Epidermal melanocyte (primary cell): ENCODE data around the gene RERE.
A peak's percentile ranks its signal among the peaks of the same experiment; 100 is the strongest.
"Not testable (repeated sequence)": the region's sequence is repeated elsewhere in the genome, so short reads cannot be mapped to it uniquely, and the experiment has no call there.

Experiments
- DNase-seq: peaks from one replicate; pipeline ENCODE4 v3.0.0; 2011; ENCODE audit warnings: low spot score; ENCODE audit not compliant: insufficient read length

RERE gene

DNA sequence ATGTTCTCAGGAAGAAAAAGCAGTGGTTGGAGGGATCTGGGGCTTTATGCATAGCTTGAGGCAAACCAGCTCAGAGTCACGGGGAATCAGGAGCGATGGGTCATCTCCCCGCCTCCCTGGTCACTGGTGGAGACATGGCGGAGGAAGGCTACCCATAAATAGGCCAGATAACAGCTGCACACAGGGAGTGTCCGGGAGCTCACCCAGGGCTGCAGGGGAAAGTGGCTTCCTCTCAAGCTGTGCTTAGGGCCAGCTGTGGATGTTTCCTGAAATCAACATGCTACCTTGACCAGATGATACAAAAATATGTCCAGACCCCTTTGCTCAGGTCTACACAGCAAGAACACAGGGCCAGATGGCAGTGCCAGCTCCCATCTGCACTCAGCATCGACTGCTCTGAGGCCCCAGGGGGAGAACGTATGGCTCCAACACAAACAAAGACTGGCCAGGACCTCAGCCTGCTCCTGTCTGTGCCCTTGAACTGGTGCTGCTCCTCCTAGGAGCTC lies 27.1 kb upstream of the RERE start:
- DNase-seq = peak; percentile 63

DNA sequence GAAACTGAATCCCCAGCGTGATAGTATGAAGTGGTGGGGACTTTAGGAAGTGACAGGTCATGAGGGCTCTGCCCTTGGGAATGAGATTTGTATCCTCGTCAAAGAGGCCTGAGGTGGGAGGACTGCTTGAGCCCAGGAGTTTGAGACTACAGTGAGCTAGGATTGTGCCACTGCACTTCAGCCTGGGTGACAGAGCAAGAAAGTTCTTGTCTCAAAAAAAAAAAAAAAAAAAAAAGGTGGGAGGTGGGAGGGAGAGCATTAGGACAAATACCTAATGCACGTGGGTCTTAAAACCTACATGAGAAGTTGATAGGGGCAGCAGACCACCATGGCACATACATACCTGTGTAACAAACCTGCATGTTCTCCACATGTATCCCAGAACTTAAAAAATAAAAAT lies 24.0 kb upstream of the RERE start:
- DNase-seq = no peak

DNA sequence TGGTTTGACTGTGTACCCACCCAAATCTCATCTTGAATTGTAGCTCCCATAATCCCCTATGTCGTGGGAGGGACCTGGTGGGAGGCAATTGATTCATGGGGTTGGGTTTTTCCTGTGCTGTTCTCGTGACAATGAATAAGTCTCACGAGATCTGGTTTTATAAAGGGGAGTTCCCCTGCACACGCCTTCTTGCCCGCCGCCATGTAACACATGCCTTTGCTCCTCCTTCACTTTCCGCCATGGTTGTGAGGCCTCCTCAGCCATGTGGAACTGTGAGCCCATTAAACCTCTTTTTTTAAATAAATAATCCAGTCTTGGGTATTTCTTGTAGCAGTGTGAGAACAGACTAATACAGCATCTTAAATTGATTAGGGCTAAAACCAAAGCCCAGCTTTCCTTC lies 22.6 kb upstream of the RERE start:
- DNase-seq = no peak

DNA sequence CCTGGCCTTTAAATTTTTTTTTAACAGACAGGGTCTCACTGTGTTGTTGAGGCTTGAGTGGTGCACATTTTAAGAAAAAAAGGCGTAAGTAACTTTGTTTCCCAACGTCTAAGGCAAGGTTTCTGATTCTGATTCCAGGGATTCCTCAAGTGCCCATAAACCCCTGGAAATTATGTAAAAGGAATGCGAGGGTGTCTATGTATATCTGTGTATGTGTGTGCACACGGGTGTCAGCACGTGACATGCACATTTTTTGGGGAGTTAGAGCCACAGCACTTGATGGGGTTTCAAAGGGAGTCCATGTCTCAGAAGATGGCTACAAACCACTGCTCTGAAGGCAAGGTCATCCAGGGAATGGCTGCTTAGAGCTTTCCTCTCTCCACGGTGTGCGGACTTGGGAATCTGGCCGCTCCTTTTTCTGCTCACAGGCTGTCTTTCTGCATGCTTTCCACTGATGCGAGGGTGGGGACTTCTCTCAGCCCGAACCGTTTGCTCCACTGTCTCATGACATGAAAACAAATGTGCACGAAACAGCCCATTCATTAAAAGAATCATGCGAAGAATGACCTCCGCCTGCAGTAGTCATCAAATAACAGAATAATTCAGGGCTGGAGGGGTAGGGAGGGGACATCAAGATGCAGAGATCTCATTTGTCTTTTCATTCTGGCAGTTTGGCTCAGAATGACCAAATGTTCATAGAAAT lies 18.7 kb upstream of the RERE start:
- peak; percentile 59 for DNase-seq

DNA sequence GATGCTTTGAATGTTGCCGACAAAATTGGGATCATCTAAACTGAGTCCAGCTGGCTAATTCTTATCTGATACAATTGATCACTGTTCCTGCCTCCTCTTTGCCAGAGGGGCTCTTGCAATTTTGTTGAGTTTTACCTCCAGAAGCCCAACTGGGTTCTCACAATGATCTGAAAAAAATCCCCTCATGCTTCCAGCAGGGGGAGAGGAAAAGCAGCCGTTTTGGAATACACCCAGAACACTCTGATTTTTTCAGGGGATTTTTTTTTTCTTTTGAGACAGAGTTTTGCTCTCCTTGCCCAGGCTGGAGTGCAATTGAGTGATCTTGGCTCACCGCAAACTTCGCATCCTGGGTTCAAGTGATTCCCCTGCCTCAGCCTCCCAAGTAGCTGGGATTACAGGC lies 13.9 kb upstream of the RERE start:
- DNase-seq = no peak

DNA sequence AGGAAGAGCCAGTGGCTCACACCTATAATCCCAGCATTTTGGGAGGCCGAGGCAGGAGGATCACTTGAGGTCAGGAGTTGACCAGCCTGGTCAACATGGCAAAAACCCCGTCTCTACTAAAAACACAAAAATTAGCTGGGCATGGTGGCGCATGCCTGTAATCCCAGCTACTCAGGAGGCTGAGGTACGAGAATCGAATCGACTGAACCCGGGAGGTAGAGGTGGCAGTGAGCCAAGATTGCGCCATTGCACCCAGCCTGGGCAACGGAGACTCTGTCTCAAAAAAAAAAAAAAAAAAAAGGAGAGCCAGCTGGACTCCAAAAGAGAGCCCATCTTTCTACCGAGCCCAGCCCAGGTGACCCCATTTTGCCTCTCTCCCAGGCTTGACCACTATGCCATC lies 13.3 kb upstream of the RERE start:
- DNase-seq = not testable (repeated sequence)

DNA sequence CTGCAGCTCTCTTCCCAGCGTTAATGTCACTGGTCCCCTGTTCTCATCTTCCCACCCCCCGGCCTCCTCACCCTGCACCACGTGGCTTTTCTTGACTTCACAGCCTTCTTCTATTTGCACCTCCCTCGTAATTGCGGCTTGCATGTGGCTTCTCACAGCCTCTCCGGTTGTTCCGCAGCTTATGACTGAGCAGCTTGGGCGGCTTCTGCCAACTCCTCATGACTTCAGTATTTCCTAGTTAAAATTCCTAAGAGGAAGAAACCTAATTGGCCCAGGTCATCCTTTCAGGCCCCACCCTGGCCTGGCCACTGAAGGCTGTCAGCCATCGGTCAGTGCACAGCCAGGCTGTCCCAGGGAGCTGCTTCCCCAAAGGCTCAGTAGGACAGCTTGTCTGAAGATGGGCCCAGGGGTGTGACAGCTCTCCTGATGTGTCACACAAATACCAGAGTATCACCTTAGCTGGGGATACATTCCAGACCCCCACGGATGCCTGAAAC lies 8.6 kb upstream of the RERE start:
- no peak for DNase-seq

DNA sequence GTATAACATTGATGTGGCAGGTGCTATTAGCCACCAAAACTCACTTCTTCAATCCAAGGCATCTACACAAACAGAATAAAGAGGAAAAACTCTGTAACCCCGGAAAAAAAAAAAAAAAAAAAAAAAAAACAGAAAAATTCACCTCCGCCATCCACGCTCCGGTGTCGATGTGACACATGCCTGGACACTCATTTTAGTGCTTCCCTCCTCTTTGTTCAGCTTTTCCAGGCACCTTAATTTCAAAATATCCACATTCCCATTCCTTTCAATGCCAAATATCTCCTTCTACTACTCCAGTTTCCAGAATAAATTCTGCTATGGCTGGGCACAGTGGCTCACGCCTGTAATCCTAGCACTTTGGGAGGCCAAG lies 5.8 kb upstream of the RERE start:
- DNase-seq = no peak

DNA sequence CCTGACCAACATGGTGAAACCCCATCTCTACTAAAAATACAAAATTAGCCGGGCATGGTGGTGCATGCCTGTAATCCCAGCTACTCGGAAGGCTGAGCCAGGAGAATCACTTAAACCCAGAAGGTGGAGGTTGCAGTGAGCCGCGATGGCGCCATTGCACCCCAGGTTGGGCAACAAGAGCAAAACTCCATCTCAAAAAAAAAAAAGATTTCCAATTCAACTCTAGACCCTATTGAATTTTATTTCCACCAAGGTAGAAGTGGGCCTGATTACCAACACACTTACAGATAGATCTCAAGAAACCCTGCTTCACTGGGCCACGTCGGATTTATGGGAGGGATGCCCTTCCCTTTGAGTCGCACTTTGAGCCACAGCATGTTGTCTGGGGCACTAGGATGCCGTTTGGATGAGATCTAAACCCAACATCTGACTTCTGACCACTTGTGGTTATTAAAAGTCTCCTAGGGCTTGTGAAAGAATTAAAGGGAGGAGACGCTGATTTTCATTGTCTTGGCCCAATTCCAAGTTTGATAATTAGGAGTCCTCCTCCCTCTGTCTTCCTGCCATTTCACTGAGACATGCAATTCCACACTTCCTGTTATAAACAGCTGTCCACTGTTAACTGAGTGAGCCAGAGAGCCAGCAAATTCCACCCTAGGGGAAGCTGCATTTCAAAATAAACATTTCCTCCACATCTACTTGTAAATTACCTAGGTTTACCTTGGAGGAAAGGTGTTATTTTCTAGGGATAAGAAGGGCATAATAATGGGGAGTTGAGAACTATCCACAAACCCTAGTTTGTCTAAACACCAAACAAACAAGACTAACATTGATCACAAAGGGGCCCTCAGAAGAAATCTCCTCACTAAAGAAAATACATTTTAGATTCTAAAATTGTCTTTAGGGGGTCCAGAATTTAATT lies 5.2 kb upstream of the RERE start:
- DNase-seq = peak; percentile 90

DNA sequence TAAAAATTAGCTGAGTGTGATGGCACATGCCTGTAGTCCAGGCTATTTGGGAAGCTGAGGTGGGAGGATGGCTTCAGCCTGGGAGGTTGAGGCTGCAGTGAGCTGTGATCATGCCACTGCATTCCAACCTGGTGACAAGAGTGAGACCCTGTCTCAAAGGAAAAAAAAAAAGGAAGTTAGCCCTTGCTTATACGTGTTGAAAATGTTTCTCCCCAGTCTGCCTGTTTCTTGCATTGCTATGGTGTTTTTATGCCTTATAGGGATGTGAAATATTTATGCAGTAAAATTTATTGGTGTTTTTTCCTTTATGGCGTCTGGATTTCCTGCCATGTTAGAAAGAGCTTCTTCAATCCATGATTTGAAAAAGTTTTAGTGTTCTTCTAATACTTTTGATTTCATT lies 3.6 kb upstream of the RERE start:
- DNase-seq = no peak

DNA sequence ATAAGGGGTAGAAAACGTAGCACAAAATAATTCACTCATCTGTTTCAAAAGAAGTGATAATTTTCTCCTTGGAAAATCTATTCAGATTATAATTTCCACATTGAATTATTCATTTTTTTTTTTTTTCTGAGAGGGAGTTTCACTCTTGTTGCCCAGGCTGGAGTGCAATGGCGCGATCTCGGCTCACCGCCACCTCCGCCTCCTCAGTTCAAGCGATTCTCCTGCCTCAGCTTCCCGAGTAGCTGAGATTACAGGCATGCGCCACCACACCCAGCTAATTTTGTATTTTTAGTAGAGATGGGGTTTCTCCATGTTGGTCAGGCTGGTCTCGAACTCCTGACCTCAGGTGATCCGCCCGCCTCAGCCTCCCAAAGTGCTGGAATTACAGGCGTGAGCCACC lies 1.3 kb upstream of the RERE start:
- not testable (repeated sequence) for DNase-seq

DNA sequence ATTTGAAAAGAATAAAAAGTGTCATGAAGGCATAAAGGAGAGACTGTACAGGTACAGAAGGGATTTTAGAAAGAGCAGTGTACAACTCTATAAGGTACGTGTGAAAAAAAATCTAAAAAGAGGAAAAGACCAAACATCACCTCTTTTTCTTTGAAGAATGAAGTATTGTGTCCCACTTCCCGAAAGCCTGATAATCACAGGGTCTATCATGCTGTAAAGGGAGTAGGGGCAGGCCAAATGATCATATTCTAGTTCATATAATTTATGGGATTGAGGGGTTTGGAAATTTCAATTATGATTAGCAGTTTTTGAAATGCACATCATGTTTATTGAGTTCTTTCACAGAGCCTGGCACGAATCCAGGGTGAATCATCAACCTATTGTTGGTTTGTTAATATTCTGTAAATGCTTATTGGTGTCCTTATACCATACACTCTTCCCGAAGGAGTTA lies 910 bp upstream of the RERE start:
- no peak for DNase-seq

DNA sequence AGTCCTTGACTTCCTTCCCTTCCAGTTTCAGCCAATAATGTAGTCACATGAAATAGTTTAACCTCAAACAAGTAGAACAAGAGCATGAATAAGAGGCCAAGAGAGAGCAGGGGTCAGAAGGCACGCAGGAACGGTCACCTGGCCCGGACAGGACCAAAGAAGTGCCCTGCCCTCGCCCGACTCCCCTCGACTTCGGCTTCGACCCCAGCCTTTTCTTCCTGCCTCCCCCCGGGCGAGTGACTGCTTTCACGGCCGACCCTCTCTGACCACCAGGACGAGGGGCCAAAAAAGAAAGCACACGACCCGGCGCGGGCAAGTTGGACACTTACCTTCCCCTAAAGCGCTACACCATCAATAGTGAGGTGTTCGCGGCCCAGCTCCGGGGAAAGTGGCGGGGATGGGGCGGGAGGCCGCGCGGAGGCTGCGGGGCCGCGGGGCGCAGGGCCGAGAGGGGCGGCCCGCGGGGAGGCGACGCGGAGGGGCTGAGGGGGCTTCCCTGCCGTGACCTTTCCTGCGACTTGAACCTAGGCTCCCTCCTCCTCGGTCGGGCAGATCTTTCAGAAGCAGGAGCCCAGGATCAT lies 519 bp downstream of the RERE start:
- DNase-seq = no peak

DNA sequence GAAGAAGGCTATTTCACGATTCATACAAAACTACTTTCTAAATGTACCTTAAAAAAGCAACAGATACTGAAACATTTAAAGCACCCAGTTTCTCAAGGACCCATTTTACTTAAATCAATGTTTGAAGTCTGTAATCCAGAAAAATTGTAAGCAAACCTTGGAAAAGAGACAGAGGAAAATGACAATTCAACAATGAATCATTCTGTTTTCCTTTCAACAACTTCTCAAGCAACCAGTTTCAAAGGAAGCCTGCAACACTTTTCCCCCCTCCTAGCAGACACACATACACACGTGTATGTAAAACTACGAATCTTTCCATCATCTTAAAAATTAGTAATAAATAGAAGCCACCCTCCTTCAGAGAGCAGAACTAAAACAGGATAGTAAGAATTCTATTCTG lies 1.2 kb downstream of the RERE start:
- DNase-seq = no peak

DNA sequence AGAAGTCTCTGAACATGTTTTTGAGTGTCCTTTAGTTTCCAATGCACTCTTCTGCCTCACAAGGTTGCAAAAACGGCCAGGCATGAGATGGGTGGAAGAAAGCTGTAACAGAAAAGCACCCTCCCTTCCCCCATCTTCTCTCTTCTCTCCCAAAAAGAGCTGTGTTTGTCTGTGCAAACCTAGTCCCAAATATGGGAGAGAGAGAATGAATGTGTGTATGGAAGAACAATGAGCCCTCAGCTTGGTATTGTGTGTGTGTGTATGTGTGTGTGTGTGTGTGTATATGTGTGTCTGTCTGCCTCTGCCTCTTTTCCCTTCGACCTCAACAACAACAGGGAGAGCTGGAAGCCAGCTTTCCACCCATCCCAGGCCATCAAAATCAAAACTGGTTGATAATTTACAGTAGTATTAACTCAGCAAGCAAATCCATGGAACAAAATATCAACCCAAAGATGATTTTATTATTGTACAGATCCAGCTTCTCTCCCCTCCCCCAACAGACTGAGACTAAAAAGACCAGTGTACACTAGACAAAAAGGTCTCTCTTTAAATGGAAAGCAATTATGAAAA lies 1.8 kb downstream of the RERE start:
- DNase-seq = no peak

DNA sequence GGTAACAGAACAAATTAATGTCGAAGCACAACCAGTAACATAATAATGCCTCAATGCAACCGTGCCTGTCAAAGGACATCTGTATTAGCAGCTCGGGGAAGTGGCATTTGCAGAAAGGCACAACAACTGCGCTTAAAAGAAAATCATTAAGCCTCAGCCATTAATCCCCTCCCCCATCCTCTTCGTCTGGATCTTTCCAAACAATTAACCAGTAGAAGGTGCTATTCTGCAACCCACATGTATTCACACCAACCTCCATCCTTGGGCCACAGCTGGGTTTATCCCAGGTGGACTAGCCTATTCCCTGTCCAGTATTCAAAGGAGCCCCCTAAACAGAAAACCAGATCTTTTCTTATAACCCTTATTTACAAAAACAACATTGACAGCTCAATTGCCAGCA lies 2.6 kb downstream of the RERE start:
- no peak for DNase-seq

DNA sequence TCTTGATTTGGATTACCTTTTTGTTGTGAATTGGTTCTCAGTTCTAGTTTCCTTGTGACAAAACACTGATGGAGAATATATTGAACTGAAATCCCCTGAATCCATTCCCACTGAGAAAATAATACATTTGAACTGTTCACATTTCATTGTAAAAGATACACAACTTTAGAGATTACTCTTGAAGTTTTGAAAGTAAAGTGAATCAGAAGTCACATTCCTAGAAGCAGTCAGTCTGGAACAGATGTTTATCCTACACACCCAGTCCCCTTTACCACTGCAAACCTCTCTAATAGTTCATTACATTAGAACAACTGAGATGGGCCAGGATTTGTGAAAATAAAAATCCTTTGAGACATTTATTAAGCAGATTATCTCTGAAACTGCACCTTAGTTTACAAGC lies 3.4 kb downstream of the RERE start:
- no peak for DNase-seq

DNA sequence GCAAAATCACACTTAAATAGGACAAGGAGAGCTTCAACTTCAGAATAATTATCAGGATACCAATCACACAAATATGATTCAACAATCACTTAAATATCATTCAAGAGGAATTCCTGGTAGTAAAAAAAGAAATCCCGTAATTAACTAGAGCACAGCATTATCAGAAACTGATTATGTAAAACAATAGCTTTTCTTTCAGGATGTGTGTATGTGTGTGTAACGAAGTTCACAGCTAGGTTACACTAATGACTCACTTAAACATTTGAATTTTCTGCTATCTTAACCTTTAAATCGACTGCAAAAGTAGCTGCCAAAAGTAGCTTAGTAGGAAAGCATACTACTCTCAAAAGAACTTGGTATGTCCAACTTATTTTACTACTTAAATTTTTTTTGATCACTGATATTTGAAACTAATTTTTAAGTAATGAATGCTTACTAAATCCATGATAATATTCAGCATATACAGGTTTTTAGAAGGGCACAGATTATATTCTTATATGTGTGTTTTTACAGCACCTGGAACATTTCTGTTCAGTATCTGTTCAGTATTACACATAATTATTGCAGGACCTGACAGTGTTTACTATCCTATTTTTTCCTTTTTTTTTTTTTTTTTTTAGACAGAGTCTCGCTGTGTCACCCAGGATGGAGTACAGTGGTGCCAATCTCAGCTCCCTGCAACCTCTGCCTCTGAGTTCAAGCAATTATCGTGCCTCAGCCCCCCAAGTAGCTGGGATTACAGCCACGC lies 4.2 kb downstream of the RERE start:
- DNase-seq = no peak

DNA sequence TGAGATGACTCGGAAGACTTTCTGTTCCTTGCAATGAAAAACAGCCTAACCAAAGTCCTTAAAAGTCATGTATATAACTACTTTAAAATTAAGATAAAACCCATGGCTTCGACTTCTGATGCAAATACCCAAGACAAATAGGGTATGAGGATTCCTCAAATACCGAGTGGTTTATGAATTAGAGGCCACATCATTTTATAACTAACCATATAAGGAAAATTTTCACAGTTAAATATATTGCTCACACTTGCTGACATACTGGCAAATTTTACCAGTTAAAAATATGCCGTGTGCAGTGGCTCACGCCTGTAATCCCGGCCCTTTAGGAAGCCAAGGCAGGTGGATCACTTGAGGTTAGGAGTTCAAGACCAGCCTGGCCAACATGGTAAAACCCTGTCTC lies 5.4 kb downstream of the RERE start:
- DNase-seq = no peak

DNA sequence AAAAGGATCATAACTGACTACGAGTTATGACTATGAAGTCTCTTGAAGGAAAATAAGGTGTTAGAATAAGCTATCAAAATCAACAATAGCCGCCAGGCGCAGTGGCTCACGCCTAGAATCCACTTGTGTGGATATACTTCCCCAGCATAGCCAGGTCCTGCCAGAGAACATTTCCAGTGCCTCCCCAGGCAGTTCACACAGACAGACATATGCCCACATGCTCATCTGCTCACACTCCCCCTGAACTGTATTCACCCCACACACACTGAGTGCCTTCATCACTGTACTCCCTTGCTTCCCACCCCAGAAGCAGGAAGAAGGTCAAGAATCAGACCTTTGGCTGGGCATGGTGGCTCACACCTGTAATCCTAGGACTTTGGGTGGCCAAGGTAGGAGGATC lies 6.5 kb downstream of the RERE start:
- no peak for DNase-seq

DNA sequence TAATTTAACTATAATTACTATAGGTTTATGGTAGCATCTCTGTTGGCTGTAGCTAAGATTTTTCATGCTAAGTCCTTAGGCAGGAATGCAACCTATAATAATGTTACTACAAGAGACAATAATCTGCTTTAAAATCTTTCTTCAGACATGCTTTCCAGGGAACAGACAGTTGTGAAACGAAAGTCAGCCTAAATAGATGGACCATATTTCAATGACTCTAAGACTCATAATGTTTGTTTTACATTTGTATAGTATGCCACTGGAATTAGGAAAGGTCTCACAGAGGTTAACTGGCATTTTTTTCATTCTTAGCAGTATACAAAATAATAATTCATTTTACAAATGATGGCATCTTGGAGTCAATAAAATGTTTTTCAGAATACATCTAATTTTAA lies 8.1 kb downstream of the RERE start:
- no peak for DNase-seq
